Left lobe of liver (tissue), 2 donors: ENCODE data around the gene SH3RF3. TPM values are rescaled to one million over a fixed set of nuclear protein-coding genes. Genes with fewer than 3 reads are reported as not detected.
"Not testable (repeated sequence)": the region's sequence is repeated elsewhere in the genome, so short reads cannot be mapped to it uniquely, and the experiment has no call there.

Source experiments
- ATAC-seq: fragments of 200-7000 bp; cut with Tn5 transposase; one replicate; pipeline ENCODE4 v1.9.1; 2020; ENCODE audit warnings: mild to moderate bottlenecking, moderate library complexity
- DNase-seq: peaks from one replicate; pipeline ENCODE4 v3.0.0-alpha.2; 2020; ENCODE audit warnings: low spot score
- total RNA-seq: library from RNA; stranded (reverse); gene quantifications from one replicate; pipeline ENCODE4 v1.2.1, GENCODE V29; 2021
- donor health status: DM: no; HTN: no; CAD: no; lungs with moderate emphysema.
- donor health status: DM: no; HTN: yes; CAD: no.

The SH3RF3 gene
- total RNA-seq, 1 donor from 2014 or later, result 1.1 TPM

- ATAC-seq (no peak), DNase-seq (no peak)
Observed at GRCh38 chr2:109526442-109526970, 397.5 kb downstream of the SH3RF3 start.

- no peak for DNase-seq
- no peak for ATAC-seq
Observed at GRCh38 chr2:109527079-109527478, 398.1 kb downstream of the SH3RF3 start.

- no peak for DNase-seq
- no peak for ATAC-seq
Observed at GRCh38 chr2:109527846-109528705, 399.1 kb downstream of the SH3RF3 start.

- no peak for DNase-seq
- ATAC-seq, result no peak
Observed at GRCh38 chr2:109528811-109529501, 400.0 kb downstream of the SH3RF3 start.

- DNase-seq (peak; percentile 21), ATAC-seq (no peak)
Observed at GRCh38 chr2:109529532-109530449, 400.8 kb downstream of the SH3RF3 start.

GRCh38 chr2:109530712-109531111 lies 401.7 kb downstream of the SH3RF3 start:
- peak; percentile 19 for DNase-seq
- ATAC-seq, result no peak

GRCh38 chr2:109531221-109531620 lies 402.2 kb downstream of the SH3RF3 start:
- ATAC-seq, result no peak
- peak; percentile 5 for DNase-seq

- DNase-seq (peak; percentile 16), ATAC-seq (no peak)
Observed at GRCh38 chr2:109531896-109532727, 403.1 kb downstream of the SH3RF3 start.

- ATAC-seq (no peak), DNase-seq (no peak)
Observed at GRCh38 chr2:109532728-109533076, 403.7 kb downstream of the SH3RF3 start.

- DNase-seq (no peak), ATAC-seq (no peak)
Observed at GRCh38 chr2:109533823-109534222, 404.8 kb downstream of the SH3RF3 start.

- DNase-seq, result peak; percentile 35
- ATAC-seq, result peak; percentile 68
Observed at GRCh38 chr2:109535217-109535946, 406.4 kb downstream of the SH3RF3 start.

GRCh38 chr2:109536556-109536955 lies 407.6 kb downstream of the SH3RF3 start:
- not testable (repeated sequence) for DNase-seq, ATAC-seq

- peak; percentile 28 for DNase-seq
- no peak for ATAC-seq
Observed at GRCh38 chr2:109537565-109538222, 408.7 kb downstream of the SH3RF3 start.

GRCh38 chr2:109538546-109538945 lies 409.5 kb downstream of the SH3RF3 start:
- DNase-seq (no peak), ATAC-seq (no peak)

- no peak for ATAC-seq
Observed at GRCh38 chr2:109542384-109542783, 413.4 kb downstream of the SH3RF3 start.

GRCh38 chr2:109545828-109546713 lies 417.1 kb downstream of the SH3RF3 start:
- ATAC-seq (peak; percentile 98), DNase-seq (peak; percentile 66)

More at GRCh38 chr2:109542384-109542783, 413.4 kb downstream of the SH3RF3 start:
- no peak for DNase-seq

- no peak for DNase-seq
- ATAC-seq, result no peak
Observed at GRCh38 chr2:109547280-109547679, 418.3 kb downstream of the SH3RF3 start.
